Measurements from ENCODE around the gene FAM149A. TPM values are rescaled to one million over a fixed set of nuclear protein-coding genes. Genes with fewer than 3 reads are reported as not detected.
A peak's percentile ranks its signal among the peaks of the same experiment; 100 is the strongest.

The FAM149A gene
- total and polyA plus RNA-seq, 5 donors from 2014 or later, result 0.52 to 1.1 TPM; not detected in 3

DNA sequence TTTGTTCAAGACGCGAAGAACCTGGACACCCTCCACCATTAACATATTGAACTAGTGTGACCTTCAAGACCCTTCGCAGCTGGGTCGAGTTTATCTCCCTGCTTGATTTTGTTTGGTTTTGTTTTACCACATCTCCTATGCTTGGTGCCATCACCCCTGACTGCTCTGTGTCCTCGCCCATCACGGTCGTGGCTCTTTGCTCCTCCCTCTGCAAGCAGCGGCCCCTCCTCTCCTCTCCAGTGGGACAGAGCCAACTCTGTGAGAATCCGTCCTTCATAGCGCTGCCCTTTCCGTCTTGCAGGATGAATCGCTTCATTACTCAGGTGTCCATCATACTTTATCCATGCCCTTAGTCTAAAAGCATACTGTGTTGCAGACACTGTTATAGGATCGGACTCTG is 9.1 kb upstream of the FAM149A start:
- DNase-seq, result no peak
- Histone ChIP-seq H3K27me3 (ENCODE audit: control insufficient read depth, insufficient read depth, low read length) (no peaks in the 10 kb centered on the region), H3K36me3 (ENCODE audit: control insufficient read depth, insufficient read depth, low read length) (no peaks in the 10 kb centered on the region), H3K27ac (ENCODE audit: insufficient read depth, low read length, poor library complexity, severe bottlenecking) (no peak overlapping the region), H3K4me1 (ENCODE audit: control insufficient read depth, insufficient read depth, low read length, poor library complexity, severe bottlenecking) (no peaks in the 10 kb centered on the region), H3K4me3 (ENCODE audit: low read depth, low read length) (no peak overlapping the region), H3K9me3 (ENCODE audit: control insufficient read depth in 2 of 2, low read length in 2 of 2) (no peaks in the 10 kb centered on the region)
- Mint-ChIP-seq H3K36me3 (no peaks in the 10 kb centered on the region), H3K4me1 (no peaks in the 10 kb centered on the region), H3K4me3 (no peak overlapping the region), H3K27ac (no peak overlapping the region), H3K27me3 (peaks cover 13% of the 10 kb centered on the region), H3K9me3 (peaks cover 0 to 1% (median 0%) of the 10 kb centered on the region in 7 donors)
- ATAC-seq (ENCODE audit: low read depth in 2 of 2), result no peak

- Mint-ChIP-seq H3K4me3 (no peak overlapping the region), H3K9me3 (peaks cover 0 to 1% (median 0%) of the 10 kb centered on the region in 7 donors), H3K27me3 (peaks cover 19% of the 10 kb centered on the region), H3K36me3 (no peaks in the 10 kb centered on the region), H3K27ac (no peak overlapping the region), H3K4me1 (no peaks in the 10 kb centered on the region)
- no peaks in the 10 kb centered on the region for H3K36me3 ChIP-seq (ENCODE audit: control insufficient read depth, insufficient read depth, low read length)
- DNase-seq, result no peak
- no peaks in the 10 kb centered on the region for H3K9me3 ChIP-seq (ENCODE audit: control insufficient read depth in 2 of 2, low read length in 2 of 2)
- H3K4me3 ChIP-seq (ENCODE audit: low read depth, low read length), result no peak overlapping the region
- no peaks in the 10 kb centered on the region for H3K27me3 ChIP-seq (ENCODE audit: control insufficient read depth, insufficient read depth, low read length)
- ATAC-seq (ENCODE audit: low read depth in 2 of 2), result no peak
- no peak overlapping the region for H3K27ac ChIP-seq (ENCODE audit: insufficient read depth, low read length, poor library complexity, severe bottlenecking)
- H3K4me1 ChIP-seq (ENCODE audit: control insufficient read depth, insufficient read depth, low read length, poor library complexity, severe bottlenecking), result no peaks in the 10 kb centered on the region
Observed at GRCh38 chr4:186096681-186097165, 7.8 kb upstream of the FAM149A start.

DNA sequence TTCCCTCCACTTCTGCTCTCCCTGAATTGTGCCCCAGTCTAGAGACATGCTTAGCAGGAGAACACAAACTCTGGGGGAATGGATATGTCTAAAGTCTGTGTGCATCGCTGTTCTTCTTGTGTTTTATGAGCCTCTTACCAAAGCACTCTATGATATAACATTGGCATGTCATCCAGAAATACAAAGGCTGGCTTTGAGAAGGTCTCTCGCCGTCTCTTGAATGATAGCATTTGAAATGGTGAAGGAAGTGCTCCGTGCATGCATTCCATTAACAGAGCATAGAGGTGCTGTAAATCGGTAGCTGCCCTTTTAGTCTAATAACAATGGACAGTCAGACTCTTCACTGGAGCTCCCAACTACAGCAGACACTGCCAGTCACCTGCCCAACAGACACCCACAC is 7.1 kb upstream of the FAM149A start:
- no peak for ATAC-seq (ENCODE audit: low read depth in 2 of 2)
- no peak for DNase-seq
- no peaks in the 10 kb centered on the region for H3K9me3 ChIP-seq (ENCODE audit: control insufficient read depth in 2 of 2, low read length in 2 of 2)
- no peak overlapping the region for H3K27ac ChIP-seq (ENCODE audit: insufficient read depth, low read length, poor library complexity, severe bottlenecking)
- peaks cover 21% of the 10 kb centered on the region for H3K27me3 Mint-ChIP-seq
- peaks cover 0 to 1% (median 0%) of the 10 kb centered on the region in 7 donors for H3K9me3 Mint-ChIP-seq
- no peaks in the 10 kb centered on the region for H3K4me1 ChIP-seq (ENCODE audit: control insufficient read depth, insufficient read depth, low read length, poor library complexity, severe bottlenecking)
- no peak overlapping the region for H3K4me3 Mint-ChIP-seq
- no peaks in the 10 kb centered on the region for H3K4me1 Mint-ChIP-seq
- H3K27me3 ChIP-seq (ENCODE audit: control insufficient read depth, insufficient read depth, low read length), result no peaks in the 10 kb centered on the region
- no peak overlapping the region for H3K27ac Mint-ChIP-seq
- no peaks in the 10 kb centered on the region for H3K36me3 Mint-ChIP-seq
- no peak overlapping the region for H3K4me3 ChIP-seq (ENCODE audit: low read depth, low read length)
- H3K36me3 ChIP-seq (ENCODE audit: control insufficient read depth, insufficient read depth, low read length), result no peaks in the 10 kb centered on the region

DNA sequence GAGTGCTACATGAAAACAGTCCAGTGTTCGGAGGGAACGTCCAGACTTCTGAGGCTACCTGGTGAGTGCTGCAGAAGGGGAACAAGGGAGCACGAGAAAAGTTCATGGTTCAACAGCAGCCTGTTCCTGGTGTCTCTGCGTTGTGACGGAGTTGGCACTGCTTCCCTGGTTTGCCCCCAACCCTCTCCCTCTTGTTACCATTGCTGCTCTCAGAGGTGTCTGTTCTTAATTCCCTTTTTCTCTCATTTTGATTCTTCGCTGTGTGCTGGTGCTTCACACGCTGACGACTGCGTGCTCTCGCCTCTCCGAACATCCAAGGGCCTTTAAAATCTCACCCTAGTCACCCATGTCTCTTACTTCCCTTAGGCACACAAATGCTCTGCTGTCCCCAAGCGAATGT is 1.6 kb upstream of the FAM149A start:
- H3K27me3 ChIP-seq (ENCODE audit: control insufficient read depth, insufficient read depth, low read length), result peaks cover 19% of the 10 kb centered on the region
- H3K9me3 Mint-ChIP-seq, result no peaks in the 10 kb centered on the region
- peaks cover 0 to 11% (median 8%) of the 10 kb centered on the region in 4 donors for H3K4me1 Mint-ChIP-seq
- no peaks in the 10 kb centered on the region for H3K9me3 ChIP-seq (ENCODE audit: control insufficient read depth in 2 of 2, low read length in 2 of 2)
- H3K4me3 Mint-ChIP-seq, result no peak overlapping the region
- no peaks in the 10 kb centered on the region for H3K36me3 Mint-ChIP-seq
- H3K4me1 ChIP-seq (ENCODE audit: control insufficient read depth, insufficient read depth, low read length, poor library complexity, severe bottlenecking), result peaks cover 11% of the 10 kb centered on the region
- H3K4me3 ChIP-seq (ENCODE audit: low read depth, low read length), result no peak overlapping the region
- no peaks in the 10 kb centered on the region for H3K36me3 ChIP-seq (ENCODE audit: control insufficient read depth, insufficient read depth, low read length)
- no peak overlapping the region for H3K27ac Mint-ChIP-seq
- peaks cover 56% of the 10 kb centered on the region for H3K27me3 Mint-ChIP-seq
- H3K27ac ChIP-seq (ENCODE audit: insufficient read depth, low read length, poor library complexity, severe bottlenecking), result no peak overlapping the region
- ATAC-seq (ENCODE audit: low read depth in 2 of 2), result no peak
- no peak for DNase-seq

DNA sequence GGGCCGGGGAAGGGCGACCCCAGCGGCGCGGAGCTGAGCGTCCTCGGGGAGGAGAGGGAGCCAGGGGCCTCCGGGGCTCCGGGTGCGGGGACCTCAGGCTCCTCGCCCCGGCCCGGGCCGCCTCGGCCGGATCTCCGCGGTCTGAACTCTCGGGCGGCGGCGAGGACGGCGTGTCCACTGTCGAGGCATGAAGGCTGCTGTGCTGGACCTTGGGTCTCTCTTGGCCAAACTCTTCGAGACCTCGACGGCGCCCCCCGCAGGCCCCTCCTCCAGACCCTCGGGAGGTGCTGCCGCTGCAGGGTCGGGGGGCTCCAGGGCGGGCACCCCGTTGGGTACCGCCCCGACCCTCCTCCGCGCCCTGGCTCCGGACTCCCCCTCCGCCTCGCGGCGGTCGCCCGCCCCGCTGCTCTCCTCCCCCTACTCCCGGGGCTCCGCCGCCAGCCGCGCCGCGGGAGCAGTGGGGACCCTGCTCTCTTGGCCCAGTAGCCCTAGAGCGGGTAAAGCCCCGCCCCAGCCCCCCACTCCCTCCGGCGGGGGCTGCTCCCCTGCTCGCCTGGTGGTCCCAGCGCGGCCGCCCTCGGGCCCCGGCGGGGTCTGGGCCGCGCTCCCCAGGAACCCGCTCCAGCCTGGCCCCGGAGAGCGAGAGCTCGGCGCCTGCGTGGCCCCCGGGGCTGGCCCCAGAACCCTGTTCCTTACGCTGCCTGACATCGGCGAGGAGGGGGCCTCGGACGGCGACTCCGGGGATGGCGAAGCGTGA is 564 bp downstream of the FAM149A start:
- Mint-ChIP-seq H3K27me3 (peaks cover 63% of the 10 kb centered on the region), H3K9me3 (no peaks in the 10 kb centered on the region)
- ATAC-seq (ENCODE audit: low read depth in 2 of 2), result peak; percentile 15 to 17

GRCh38 chr4:186105647-186106321 is 1.3 kb downstream of the FAM149A start:
- Mint-ChIP-seq H3K9me3 (no peaks in the 10 kb centered on the region), H3K27ac (no peak overlapping the region), H3K4me1 (peaks cover 0 to 11% (median 8%) of the 10 kb centered on the region in 4 donors), H3K36me3 (no peaks in the 10 kb centered on the region), H3K4me3 (peak overlapping the region; percentile 57 to 94 (median 82)), H3K27me3 (peaks cover 57% of the 10 kb centered on the region)
- Histone ChIP-seq H3K27me3 (ENCODE audit: control insufficient read depth, insufficient read depth, low read length) (peaks cover 19% of the 10 kb centered on the region), H3K4me1 (ENCODE audit: control insufficient read depth, insufficient read depth, low read length, poor library complexity, severe bottlenecking) (peaks cover 11% of the 10 kb centered on the region), H3K9me3 (ENCODE audit: control insufficient read depth in 2 of 2, low read length in 2 of 2) (no peaks in the 10 kb centered on the region), H3K27ac (ENCODE audit: insufficient read depth, low read length, poor library complexity, severe bottlenecking) (no peak overlapping the region), H3K4me3 (ENCODE audit: low read depth, low read length) (peak overlapping the region; percentile 40), H3K36me3 (ENCODE audit: control insufficient read depth, insufficient read depth, low read length) (no peaks in the 10 kb centered on the region)
- no peak for ATAC-seq (ENCODE audit: low read depth in 2 of 2)
- peak in 1 of 3 donors; percentile 3 for DNase-seq

More for the DNA sequence above, 564 bp downstream of the FAM149A start:
- Mint-ChIP-seq H3K27ac (no peak overlapping the region), H3K4me3 (peak overlapping the region; percentile 57 to 94 (median 82)), H3K36me3 (no peaks in the 10 kb centered on the region), H3K4me1 (peaks cover 0 to 11% (median 8%) of the 10 kb centered on the region in 4 donors)
- H3K9me3 ChIP-seq (ENCODE audit: control insufficient read depth in 2 of 2, low read length in 2 of 2), result no peaks in the 10 kb centered on the region
- H3K27ac ChIP-seq (ENCODE audit: insufficient read depth, low read length, poor library complexity, severe bottlenecking), result no peak overlapping the region
- H3K36me3 ChIP-seq (ENCODE audit: control insufficient read depth, insufficient read depth, low read length), result no peaks in the 10 kb centered on the region
- no peak overlapping the region for H3K4me3 ChIP-seq (ENCODE audit: low read depth, low read length)
- DNase-seq, result no peak
- H3K27me3 ChIP-seq (ENCODE audit: control insufficient read depth, insufficient read depth, low read length), result peaks cover 19% of the 10 kb centered on the region
- H3K4me1 ChIP-seq (ENCODE audit: control insufficient read depth, insufficient read depth, low read length, poor library complexity, severe bottlenecking), result peaks cover 11% of the 10 kb centered on the region

DNA sequence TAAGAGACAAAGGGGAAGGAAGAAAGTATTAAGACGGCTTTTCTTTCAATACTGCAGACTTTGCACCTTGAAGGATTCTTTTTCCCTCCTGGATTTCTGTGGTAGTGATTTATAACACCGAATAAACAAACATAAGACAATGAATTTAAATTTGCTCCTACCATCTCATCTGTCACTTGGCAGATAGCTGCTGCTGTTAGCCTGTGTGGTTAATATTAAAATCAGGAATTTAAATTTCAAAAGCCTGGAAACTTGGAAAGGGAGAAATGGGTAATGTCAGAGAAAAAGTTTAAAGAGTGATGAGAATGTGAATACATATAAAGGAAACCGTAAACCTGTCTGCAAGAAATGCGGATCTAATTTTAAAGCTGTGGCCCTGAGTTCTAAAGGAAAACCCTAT is 3.4 kb downstream of the FAM149A start:
- H3K4me1 Mint-ChIP-seq, result peaks cover 0 to 11% (median 8%) of the 10 kb centered on the region in 4 donors
- H3K36me3 Mint-ChIP-seq, result no peaks in the 10 kb centered on the region
- no peak overlapping the region for H3K4me3 Mint-ChIP-seq
- H3K9me3 Mint-ChIP-seq, result no peaks in the 10 kb centered on the region
- H3K4me1 ChIP-seq (ENCODE audit: control insufficient read depth, insufficient read depth, low read length, poor library complexity, severe bottlenecking), result peaks cover 11% of the 10 kb centered on the region
- no peaks in the 10 kb centered on the region for H3K36me3 ChIP-seq (ENCODE audit: control insufficient read depth, insufficient read depth, low read length)
- no peak overlapping the region for H3K4me3 ChIP-seq (ENCODE audit: low read depth, low read length)
- DNase-seq (no peak), ATAC-seq (ENCODE audit: low read depth in 2 of 2) (no peak)
- no peak overlapping the region for H3K27ac ChIP-seq (ENCODE audit: insufficient read depth, low read length, poor library complexity, severe bottlenecking)
- peaks cover 19% of the 10 kb centered on the region for H3K27me3 ChIP-seq (ENCODE audit: control insufficient read depth, insufficient read depth, low read length)
- peaks cover 53% of the 10 kb centered on the region for H3K27me3 Mint-ChIP-seq
- H3K27ac Mint-ChIP-seq, result no peak overlapping the region
- no peaks in the 10 kb centered on the region for H3K9me3 ChIP-seq (ENCODE audit: control insufficient read depth in 2 of 2, low read length in 2 of 2)

All from CD4-positive, CD25-positive, alpha-beta regulatory T cell (primary cell).